ENCODE measurements around the gene USP9X. TPM values are rescaled to one million over a fixed set of nuclear protein-coding genes. Genes with fewer than 3 reads are reported as not detected.
"Not testable (repeated sequence)": the region's sequence is repeated elsewhere in the genome, so short reads cannot be mapped to it uniquely, and the experiment has no call there.

Gene USP9X
- total RNA-seq, 3 donors from 2014 or later, result 72.1 to 88.9 (median 86.3) TPM

- DNase-seq (no peak), ATAC-seq (no peak)
- intact Hi-C loops (cut with DNase I, micrococcal nuclease), result no loop called here
- Histone ChIP-seq H3K36me3 (ENCODE audit: low read depth) (no peaks in the 10 kb centered on the region), H3K4me3 (no peak overlapping the region), H3K4me1 (ENCODE audit: low read depth) (no peaks in the 10 kb centered on the region), H3K9me3 (no peaks in the 10 kb centered on the region)
- TF ChIP-seq CTCF (IDR thresholded peaks at IDR 0.05), result no peak
Observed at GRCh38 chrX:41192880-41193279, 107.6 kb downstream of the USP9X start.

DNA sequence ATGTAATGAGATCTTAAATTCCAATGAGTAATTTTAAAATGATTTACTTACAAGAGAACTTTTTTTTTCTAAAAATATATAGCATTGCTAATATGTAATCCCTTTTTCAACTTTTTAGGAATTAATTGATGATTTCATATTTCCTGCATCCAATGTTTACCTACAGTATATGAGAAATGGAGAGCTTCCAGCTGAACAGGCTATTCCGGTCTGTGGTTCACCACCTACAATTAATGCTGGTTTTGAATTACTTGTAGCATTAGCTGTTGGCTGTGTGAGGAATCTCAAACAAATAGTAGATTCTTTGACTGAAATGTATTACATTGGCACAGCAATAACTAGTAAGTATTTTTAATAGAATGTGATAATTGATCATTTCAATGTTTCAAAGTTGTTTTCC, 113.2 kb downstream of the USP9X start:
- intact Hi-C loops (cut with DNase I, micrococcal nuclease), result no loop called here
- ATAC-seq (no peak), DNase-seq (no peak)
- Histone ChIP-seq H3K9me3 (no peaks in the 10 kb centered on the region), H3K36me3 (ENCODE audit: low read depth) (no peaks in the 10 kb centered on the region), H3K4me3 (no peak overlapping the region), H3K4me1 (ENCODE audit: low read depth) (no peaks in the 10 kb centered on the region)
- no peak for TF ChIP-seq CTCF (IDR thresholded peaks at IDR 0.05)

DNA sequence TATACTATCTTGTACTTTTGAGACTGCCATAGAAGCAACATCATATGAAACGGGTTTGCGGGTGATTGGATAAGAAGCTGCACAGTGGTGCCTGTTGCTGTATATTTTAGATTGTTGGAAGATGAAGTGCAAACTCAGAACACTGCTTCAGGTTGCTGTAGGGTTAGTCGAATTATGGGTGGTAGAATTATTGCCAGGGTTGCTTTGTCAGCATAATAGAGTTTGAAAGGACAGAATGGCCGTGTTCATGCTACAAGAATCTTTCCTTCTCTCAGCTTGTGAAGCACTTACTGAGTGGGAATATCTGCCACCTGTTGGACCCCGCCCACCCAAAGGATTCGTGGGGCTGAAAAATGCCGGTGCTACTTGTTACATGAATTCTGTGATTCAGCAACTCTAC, 115.5 kb downstream of the USP9X start:
- no peak overlapping the region for H3K4me3 ChIP-seq
- intact Hi-C loops (cut with DNase I, micrococcal nuclease), result no loop called here
- no peak for TF ChIP-seq CTCF (IDR thresholded peaks at IDR 0.05)
- DNase-seq (no peak), ATAC-seq (no peak)
- H3K36me3 ChIP-seq (ENCODE audit: low read depth), result no peaks in the 10 kb centered on the region
- no peaks in the 10 kb centered on the region for H3K4me1 ChIP-seq (ENCODE audit: low read depth)
- no peaks in the 10 kb centered on the region for H3K9me3 ChIP-seq

- TF ChIP-seq CTCF (IDR thresholded peaks at IDR 0.05), result no peak
- Histone ChIP-seq H3K4me1 (ENCODE audit: low read depth) (no peaks in the 10 kb centered on the region), H3K4me3 (no peak overlapping the region), H3K36me3 (ENCODE audit: low read depth) (no peaks in the 10 kb centered on the region), H3K9me3 (no peaks in the 10 kb centered on the region)
- no peak for ATAC-seq
- DNase-seq, result no peak
- intact Hi-C loops (cut with DNase I, micrococcal nuclease), result no loop called here
Observed at GRCh38 chrX:41209853-41210252, 124.6 kb downstream of the USP9X start.

GRCh38 chrX:41224605-41225004, 139.4 kb downstream of the USP9X start:
- H3K4me1 ChIP-seq (ENCODE audit: low read depth), result no peaks in the 10 kb centered on the region
- H3K36me3 ChIP-seq (ENCODE audit: low read depth), result no peaks in the 10 kb centered on the region
- no peak overlapping the region for H3K4me3 ChIP-seq
- DNase-seq, result no peak
- no peak for ATAC-seq
- intact Hi-C loops (cut with DNase I, micrococcal nuclease), result no loop called here
- H3K9me3 ChIP-seq, result no peaks in the 10 kb centered on the region
- no peak for TF ChIP-seq CTCF (IDR thresholded peaks at IDR 0.05)

DNA sequence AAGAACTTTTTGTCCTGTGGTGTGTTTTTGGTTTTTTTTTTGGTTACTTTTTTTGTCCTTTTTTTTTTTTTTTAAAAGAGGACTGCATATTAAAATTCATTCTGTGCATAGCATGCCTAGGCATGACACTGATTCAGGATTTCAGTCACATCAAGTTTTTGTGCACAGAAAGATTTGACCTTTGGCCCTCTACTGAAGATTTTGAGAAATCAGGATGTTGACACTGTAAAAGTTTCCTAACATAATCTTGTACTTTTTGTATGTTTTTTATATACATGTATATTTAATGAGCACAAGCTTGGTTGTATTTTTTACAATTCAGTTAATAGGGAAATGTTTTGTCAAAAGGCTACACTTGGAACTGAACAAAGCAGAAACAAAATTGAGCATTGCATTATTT, 148.7 kb downstream of the USP9X start:
- H3K36me3 ChIP-seq (ENCODE audit: low read depth), result no peaks in the 10 kb centered on the region
- ATAC-seq, result no peak
- TF ChIP-seq CTCF (IDR thresholded peaks at IDR 0.05), result no peak

GRCh38 chrX:41234471-41234870, 149.2 kb downstream of the USP9X start:
- H3K4me1 ChIP-seq (ENCODE audit: low read depth); DNase-seq; ATAC-seq; H3K9me3 ChIP-seq; H3K4me3 ChIP-seq; H3K36me3 ChIP-seq (ENCODE audit: low read depth); intact Hi-C loops (cut with DNase I, micrococcal nuclease): not testable (repeated sequence)

More for the DNA sequence above, 148.7 kb downstream of the USP9X start:
- no peaks in the 10 kb centered on the region for H3K9me3 ChIP-seq
- intact Hi-C loops (cut with DNase I, micrococcal nuclease), result no loop called here
- H3K4me3 ChIP-seq, result no peak overlapping the region
- H3K4me1 ChIP-seq (ENCODE audit: low read depth), result no peaks in the 10 kb centered on the region
- DNase-seq, result no peak

Measured in mucosa of descending colon (tissue), 3 donors.